Hepatocyte (in vitro differentiated cells): ENCODE data around the gene MYH13. TPM values are rescaled to one million over a fixed set of nuclear protein-coding genes. Genes with fewer than 3 reads are reported as not detected.

Experiments used
- DNase-seq: peaks from one replicate; pipeline ENCODE4 v3.0.0-alpha.2; 2016; ENCODE audit warnings: low spot score
- H2AFZ ChIP-seq: fragments of 200-600 bp; sonication (generic); 2 replicates; pipeline ENCODE4 v1.6.0; 2016; ENCODE audit warnings: antibody characterized with exemption, mild to moderate bottlenecking
- H3K27ac ChIP-seq: fragments of 200-600 bp; sonication (generic); 2 replicates; pipeline ENCODE4 v1.5.1; 2016; ENCODE audit warnings: mild to moderate bottlenecking
- H3K27me3 ChIP-seq: fragments of 200-600 bp; sonication (generic); 2 replicates; pipeline ENCODE4 v1.6.1; 2016
- H3K36me3 ChIP-seq: fragments of 200-600 bp; sonication (generic); replicated peaks from 2 replicates; pipeline ENCODE4 v1.5.1; 2016; ENCODE audit warnings: low read depth; ENCODE audit not compliant: insufficient read depth
- H3K4me1 ChIP-seq: fragments of 200-600 bp; sonication (generic); 2 replicates; pipeline ENCODE4 v1.5.1; 2016; ENCODE audit warnings: mild to moderate bottlenecking, moderate library complexity; ENCODE audit not compliant: insufficient read depth
- H3K4me2 ChIP-seq: fragments of 200-600 bp; sonication (generic); 2 replicates; pipeline ENCODE4 v1.6.0; 2016
- H3K4me3 ChIP-seq: fragments of 200-600 bp; sonication (generic); 2 replicates; pipeline ENCODE4 v1.5.1; 2016; ENCODE audit warnings: mild to moderate bottlenecking
- H3K79me2 ChIP-seq: fragments of 200-600 bp; sonication (generic); 2 replicates; pipeline ENCODE4 v1.6.0; 2017; ENCODE audit warnings: mild to moderate bottlenecking
- H3K9me2 ChIP-seq: fragments of 200-600 bp; sonication (generic); replicated peaks from 2 replicates; pipeline ENCODE4 v1.6.0; 2017; ENCODE audit warnings: mild to moderate bottlenecking; ENCODE audit not compliant: insufficient read depth
- H3K9me3 ChIP-seq: fragments of 200-600 bp; sonication (generic); 2 replicates; pipeline ENCODE4 v1.5.1; 2016; ENCODE audit warnings: low read depth, mild to moderate bottlenecking
- H4K20me1 ChIP-seq: fragments of 200-600 bp; sonication (generic); 2 replicates; pipeline ENCODE4 v1.6.0; 2016; ENCODE audit warnings: mild to moderate bottlenecking; ENCODE audit not compliant: insufficient read depth, poor library complexity, severe bottlenecking
- EZH2 ChIP-seq: fragments of 200-600 bp; sonication (generic); IDR thresholded peaks from 2 replicates; pipeline ENCODE4 v1.6.1; 2016; ENCODE audit warnings: antibody characterized with exemption, mild to moderate bottlenecking, borderline replicate concordance
- EZH2phosphoT487 ChIP-seq: fragments of 200-600 bp; sonication (generic); IDR thresholded peaks from one replicate; pipeline ENCODE4 v1.6.1; 2018; ENCODE audit warnings: antibody characterized with exemption, mild to moderate bottlenecking, low read depth, moderate library complexity; ENCODE audit not compliant: unreplicated experiment, severe bottlenecking
- WGBS: methylation state at CpG from one replicate; pipeline ENCODE4 v1.1.6; 2016; ENCODE audit warnings: low lambda C conversion rate; ENCODE audit errors: missing lambda C conversion rate; 5-methylcytosine and 5-hydroxymethylcytosine counted together
- polyA plus RNA-seq: library from polyadenylated mRNA; unstranded; fragments of >200 nt; fragmentation: Nextera tagmentation; extraction: Ambion mirVana; gene quantifications from 2 replicates; pipeline ENCODE4 v1.2.1, GENCODE V29; 2016
- total RNA-seq: library from RNA; depleted of rRNA; stranded (reverse); fragments of >200 nt; gene quantifications from 2 replicates; pipeline ENCODE4 v1.2.3, GENCODE V29; 2014
- TF ChIP-seq, protein P1 (sequence below): fragments of 200-600 bp; sonication (generic); IDR thresholded peaks from 2 replicates; pipeline ENCODE4 v1.5.1; 2016; ENCODE audit warnings: antibody characterized with exemption, mild to moderate bottlenecking; ENCODE audit not compliant: poor library complexity

The MYH13 gene
- total RNA-seq: 0.03 TPM in 1 of 2 replicates, not detected in the other
- not detected in 2 replicates for polyA plus RNA-seq

DNA sequence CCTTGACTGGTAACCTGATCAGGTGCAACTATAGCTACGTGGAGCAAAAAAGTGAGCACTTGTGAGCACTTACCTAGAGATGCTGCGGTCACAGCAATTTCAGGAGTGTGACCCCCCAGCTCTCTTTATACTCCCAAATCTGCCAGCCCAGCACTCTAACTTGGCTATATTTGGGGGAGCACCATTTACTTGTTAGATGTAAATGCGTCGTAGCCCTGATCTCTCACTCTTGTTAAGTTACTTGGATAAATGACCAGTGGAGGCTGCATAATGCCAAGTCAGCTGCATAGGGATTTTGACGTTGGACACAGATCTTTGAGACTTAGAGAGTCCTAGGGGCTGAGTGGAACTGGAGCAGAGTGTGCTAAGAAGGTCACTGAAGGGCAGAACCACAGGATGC lies at the start of gene MYH13:
Gene MYH13 (minus strand): TSS at position 101 of the 400 bp plus-strand sequence. CDS start 8,476 bp downstream, outside the sequence.
- no peak within 1 kb of the TSS for H3K4me3 ChIP-seq
- H4K20me1 ChIP-seq: no peaks in the 10 kb centered on the region
- no peaks in the 10 kb centered on the region for H3K79me2 ChIP-seq
- TF ChIP-seq EZH2 (no peak), EZH2phosphoT487 (no peak)
- TF ChIP-seq, protein P1, sequence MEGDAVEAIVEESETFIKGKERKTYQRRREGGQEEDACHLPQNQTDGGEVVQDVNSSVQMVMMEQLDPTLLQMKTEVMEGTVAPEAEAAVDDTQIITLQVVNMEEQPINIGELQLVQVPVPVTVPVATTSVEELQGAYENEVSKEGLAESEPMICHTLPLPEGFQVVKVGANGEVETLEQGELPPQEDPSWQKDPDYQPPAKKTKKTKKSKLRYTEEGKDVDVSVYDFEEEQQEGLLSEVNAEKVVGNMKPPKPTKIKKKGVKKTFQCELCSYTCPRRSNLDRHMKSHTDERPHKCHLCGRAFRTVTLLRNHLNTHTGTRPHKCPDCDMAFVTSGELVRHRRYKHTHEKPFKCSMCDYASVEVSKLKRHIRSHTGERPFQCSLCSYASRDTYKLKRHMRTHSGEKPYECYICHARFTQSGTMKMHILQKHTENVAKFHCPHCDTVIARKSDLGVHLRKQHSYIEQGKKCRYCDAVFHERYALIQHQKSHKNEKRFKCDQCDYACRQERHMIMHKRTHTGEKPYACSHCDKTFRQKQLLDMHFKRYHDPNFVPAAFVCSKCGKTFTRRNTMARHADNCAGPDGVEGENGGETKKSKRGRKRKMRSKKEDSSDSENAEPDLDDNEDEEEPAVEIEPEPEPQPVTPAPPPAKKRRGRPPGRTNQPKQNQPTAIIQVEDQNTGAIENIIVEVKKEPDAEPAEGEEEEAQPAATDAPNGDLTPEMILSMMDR: no peak
- H3K4me1 ChIP-seq: no peaks in the 10 kb centered on the region
- H3K36me3 ChIP-seq: no peaks in the 10 kb centered on the region
- H3K9me3 ChIP-seq: no peaks in the 10 kb centered on the region
- H3K27me3 ChIP-seq: no peaks in the 10 kb centered on the region
- H3K9me2 ChIP-seq: no peaks in the 10 kb centered on the region
- H3K27ac ChIP-seq: no peak within 1 kb of the TSS
- no peak within 1 kb of the TSS for H2AFZ ChIP-seq
- 82% methylated on average over 5 of the region's 5 CpGs for WGBS
- DNase-seq: no peak
- no peak within 1 kb of the TSS for H3K4me2 ChIP-seq

DNA sequence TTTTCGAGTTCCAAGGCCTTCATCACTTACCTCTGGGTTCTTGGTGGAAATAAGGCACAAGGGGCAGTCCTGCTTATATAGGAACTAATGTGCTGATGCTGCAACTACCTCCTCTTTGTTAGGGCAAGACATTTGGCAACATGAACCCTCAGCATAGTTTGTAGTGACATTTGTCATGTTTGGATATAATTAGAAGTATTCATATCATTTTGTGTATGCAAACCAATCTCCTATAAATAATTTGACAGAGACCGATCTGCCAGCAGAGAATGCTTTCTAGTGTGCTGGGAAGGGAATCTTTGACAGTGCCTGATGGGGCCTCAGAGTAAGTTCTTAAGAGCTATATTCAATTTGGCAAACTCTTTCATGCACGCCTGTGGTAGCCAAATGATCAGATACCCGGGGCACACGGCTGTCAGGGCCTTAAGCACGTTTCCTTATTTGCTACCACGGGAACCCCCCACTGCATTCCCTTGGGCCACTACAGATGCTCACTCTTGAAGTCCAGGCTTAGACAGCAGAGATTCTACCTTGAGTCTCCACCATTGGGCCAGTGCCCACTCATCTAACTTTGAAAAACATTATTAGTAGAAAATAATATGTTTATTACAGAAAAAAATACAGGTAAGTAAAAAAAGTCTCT lies 49.2 kb upstream of the MYH13 start, which contains the start of gene MYH8:
Gene MYH8 (minus strand): TSS at position 51 of the 643 bp plus-strand sequence. CDS start 1,723 bp downstream, outside the sequence.
- TF ChIP-seq, protein P1: no peak
- TF ChIP-seq EZH2 (no peak), EZH2phosphoT487 (no peak)
- Histone ChIP-seq H3K36me3 (no peaks in the 10 kb centered on the region), H4K20me1 (no peaks in the 10 kb centered on the region), H3K9me2 (no peaks in the 10 kb centered on the region), H3K27ac (no peak within 1 kb of the TSS), H3K4me2 (no peak within 1 kb of the TSS), H3K4me1 (no peaks in the 10 kb centered on the region), H2AFZ (no peak within 1 kb of the TSS), H3K4me3 (no peak within 1 kb of the TSS), H3K9me3 (no peaks in the 10 kb centered on the region), H3K79me2 (no peaks in the 10 kb centered on the region), H3K27me3 (no peaks in the 10 kb centered on the region)
- 94% methylated on average over 7 of the region's 7 CpGs for WGBS
- DNase-seq: no peak

DNA sequence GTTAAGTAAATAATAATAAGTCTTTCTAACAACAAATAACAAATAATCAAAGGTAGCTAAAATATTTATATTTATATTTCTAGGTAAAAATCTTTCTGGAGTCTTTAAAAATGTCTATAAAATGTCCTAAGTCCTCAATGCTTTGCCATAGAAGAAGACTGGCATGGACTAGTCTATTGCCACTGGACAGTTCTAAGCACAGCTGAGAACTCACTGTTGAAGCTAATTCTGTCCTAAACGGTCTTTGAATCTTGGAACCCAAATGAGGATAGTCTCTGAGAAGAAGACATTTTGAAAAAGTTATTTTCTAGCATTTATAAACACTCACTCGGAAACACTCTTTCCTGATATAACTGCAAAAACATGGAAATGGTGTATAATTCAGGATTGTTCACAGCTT lies 48.4 kb upstream of the MYH13 start:
- Histone ChIP-seq H2AFZ (no peak overlapping the region), H3K27ac (no peak overlapping the region), H4K20me1 (no peaks in the 10 kb centered on the region), H3K79me2 (no peaks in the 10 kb centered on the region), H3K9me3 (no peaks in the 10 kb centered on the region), H3K27me3 (no peaks in the 10 kb centered on the region), H3K4me3 (no peak overlapping the region), H3K9me2 (no peaks in the 10 kb centered on the region), H3K4me1 (no peaks in the 10 kb centered on the region), H3K4me2 (no peak overlapping the region), H3K36me3 (no peaks in the 10 kb centered on the region)
- WGBS: 83% methylated on average over 2 of the region's 2 CpGs
- DNase-seq: no peak
- TF ChIP-seq, protein P1: no peak
- TF ChIP-seq EZH2 (no peak), EZH2phosphoT487 (no peak)
